K562 (cell line): ENCODE data around the gene TMED10.

Source experiments
- BRD4 ChIP-seq: fragments of 200-600 bp; sonication (generic); IDR thresholded peaks from 2 replicates; pipeline ENCODE4 v1.6.1; 2017; ENCODE audit warnings: inconsistent platforms
- CTCF ChIP-seq, 3 experiments: IDR thresholded peaks in 2 of 3; conservative IDR thresholded peaks in 1 of 3; 2 replicates each; pipeline ENCODE4 v1.5.1; 2011 to 2012; ENCODE audit warnings: low read length in 3 of 3, mild to moderate bottlenecking in 3 of 3, control low read depth in 2 of 3, improper control_type of control experiment in 1 of 3, inconsistent platforms in 1 of 3, low read depth in 1 of 3, mixed read lengths in 1 of 3, moderate library complexity in 1 of 3; ENCODE audit not compliant: insufficient read depth in 2 of 3
- DACH1 ChIP-seq: fragments of 450-650 bp; IDR thresholded peaks from 2 replicates; pipeline ENCODE4 v1.6.1; 2018; ENCODE audit not compliant: partially characterized antibody
- ELK1 ChIP-seq: sonication (generic); formaldehyde crosslinking; IDR thresholded peaks from 2 replicates; pipeline ENCODE4 v1.8.1; 2022; ENCODE audit warnings: missing genetic modification reagents
- GATA2 ChIP-seq: sonication (generic); formaldehyde crosslinking; IDR thresholded peaks from 2 replicates; pipeline ENCODE4 v1.4.0; 2020; ENCODE audit warnings: mild to moderate bottlenecking, missing genetic modification reagents
- MAX ChIP-seq: sonication (generic); formaldehyde crosslinking; IDR thresholded peaks from 2 replicates; pipeline ENCODE4 v1.9.0; 2022; ENCODE audit warnings: mild to moderate bottlenecking, missing genetic modification reagents
- PHF20 ChIP-seq: fragments of 450-650 bp; IDR thresholded peaks from 2 replicates; pipeline ENCODE4 v1.6.1; 2018; ENCODE audit not compliant: partially characterized antibody
- POLR2A ChIP-seq: fragments of 450-650 bp; conservative IDR thresholded peaks from 2 replicates; pipeline ENCODE4 v1.6.1; 2016
- SIN3A ChIP-seq, 2 experiments: fragments of 150-350 bp in 1 of 2; IDR thresholded peaks; 2 replicates each; pipeline ENCODE4 v1.6.1; 2011 to 2016; ENCODE audit warnings: borderline replicate concordance in 2 of 2, low read depth in 2 of 2, low read length in 2 of 2, mild to moderate bottlenecking in 2 of 2, moderate library complexity in 2 of 2; ENCODE audit not compliant: control insufficient read depth in 1 of 2
- TAF1 ChIP-seq: IDR thresholded peaks from 2 replicates; pipeline ENCODE4 v1.6.1; 2011; ENCODE audit warnings: mild to moderate bottlenecking, low read length, moderate library complexity; ENCODE audit not compliant: insufficient read depth, control insufficient read depth, severe bottlenecking; ENCODE audit errors: extremely low read depth
- TARDBP ChIP-seq: fragments of 450-650 bp; IDR thresholded peaks from 2 replicates; pipeline ENCODE4 v1.6.1; 2016
- ZNF830 ChIP-seq: fragments of 250-450 bp; sonication (Bioruptor Pico); IDR thresholded peaks from 2 replicates; pipeline ENCODE4 v1.5.0; 2021; ENCODE audit warnings: mild to moderate bottlenecking
- ZSCAN29 ChIP-seq: fragments of 450-650 bp; IDR thresholded peaks from 2 replicates; pipeline ENCODE4 v1.6.1; 2017
- TF ChIP-seq, protein P1 (sequence below): sonication (generic); formaldehyde crosslinking; IDR thresholded peaks from 2 replicates; pipeline ENCODE4 v1.9.0; 2022; ENCODE audit warnings: mild to moderate bottlenecking, missing genetic modification reagents

DNA sequence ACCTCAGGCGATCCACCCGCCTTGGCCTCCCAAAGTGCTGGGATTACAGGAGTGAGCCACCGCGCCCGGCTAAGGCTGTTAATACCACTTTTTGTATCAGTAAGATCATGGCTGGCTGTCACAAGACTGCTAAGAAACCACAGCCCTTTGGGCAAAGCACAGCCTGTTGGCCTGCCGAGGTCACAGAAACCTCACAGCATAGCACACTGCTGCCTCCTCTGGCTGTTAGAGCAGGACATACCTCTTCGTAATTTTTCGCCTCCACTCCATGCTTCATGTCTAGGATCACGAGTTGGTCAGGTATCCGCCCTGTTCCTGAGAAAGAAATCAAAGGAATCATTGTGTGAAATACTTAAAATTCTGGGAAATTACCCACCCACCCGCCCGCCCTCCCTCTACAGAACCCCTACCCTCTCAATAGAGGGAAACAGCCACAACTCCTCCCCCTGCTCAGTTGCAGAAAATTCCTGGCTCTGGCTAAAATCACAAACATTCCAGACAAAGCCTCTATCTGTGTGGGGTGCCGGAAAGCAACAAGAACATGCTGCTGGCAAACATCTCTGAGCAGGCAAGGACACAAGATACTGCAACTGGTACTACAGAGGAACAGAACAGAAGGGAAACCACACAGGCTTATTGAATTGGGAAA lies 28.9 kb downstream of the TMED10 start:
- TF ChIP-seq ZNF830 (CRISPR knock-in tag) (no peak), PHF20 (no peak), CTCF (IDR thresholded peaks at IDR 0.05 in 2 of 3, conservative IDR thresholded peaks at IDR 0.05 in 1 of 3; ENCODE audit: insufficient read depth in 2 of 3, low read depth in 1 of 3, low read length in 3 of 3) (no peak), MAX (CRISPR knock-in tag) (no peak), BRD4 (no peak), GATA2 (no peak), TAF1 (no peak), TARDBP (no peak), ZSCAN29 (no peak), POLR2A (no peak), SIN3A (IDR thresholded peaks at IDR 0.05; ENCODE audit: borderline replicate concordance in 2 of 2, control insufficient read depth in 1 of 2, low read depth in 2 of 2, low read length in 2 of 2) (no peak), ELK1 (CRISPR knock-in tag) (no peak), DACH1 (no peak)
- TF ChIP-seq, protein P1, sequence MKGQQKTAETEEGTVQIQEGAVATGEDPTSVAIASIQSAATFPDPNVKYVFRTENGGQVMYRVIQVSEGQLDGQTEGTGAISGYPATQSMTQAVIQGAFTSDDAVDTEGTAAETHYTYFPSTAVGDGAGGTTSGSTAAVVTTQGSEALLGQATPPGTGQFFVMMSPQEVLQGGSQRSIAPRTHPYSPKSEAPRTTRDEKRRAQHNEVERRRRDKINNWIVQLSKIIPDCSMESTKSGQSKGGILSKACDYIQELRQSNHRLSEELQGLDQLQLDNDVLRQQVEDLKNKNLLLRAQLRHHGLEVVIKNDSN, result no peak
